IPS DF 6.9 (cell line): Measurements from ENCODE around the gene SCGB1C1.
A peak's percentile ranks its signal among the peaks of the same experiment; 100 is the strongest.
"Not testable (repeated sequence)": the region's sequence is repeated elsewhere in the genome, so short reads cannot be mapped to it uniquely, and the experiment has no call there.

Experiments
- DNase-seq: peaks from one replicate; pipeline ENCODE4 v3.0.0-alpha.2; 2013; ENCODE audit warnings: low read depth, low spot score
- H3K27ac ChIP-seq: one replicate; pipeline ENCODE4 v1.5.1; 2013; ENCODE audit warnings: low read length, control low read depth
- H3K27me3 ChIP-seq: 2 replicates; pipeline ENCODE4 v1.6.1; 2013; ENCODE audit warnings: mild to moderate bottlenecking, low read length; ENCODE audit not compliant: control insufficient read depth, insufficient read depth
- H3K36me3 ChIP-seq: 2 replicates; pipeline ENCODE4 v1.6.1; 2013; ENCODE audit warnings: low read length; ENCODE audit not compliant: control insufficient read depth, insufficient read depth
- H3K4me1 ChIP-seq: 2 replicates; pipeline ENCODE4 v1.6.1; 2013; ENCODE audit warnings: low read length; ENCODE audit not compliant: control insufficient read depth, insufficient read depth
- H3K4me3 ChIP-seq: 2 replicates; pipeline ENCODE4 v1.5.1; 2013; ENCODE audit warnings: mild to moderate bottlenecking, low read length
- H3K9me3 ChIP-seq: 2 replicates; pipeline ENCODE4 v1.6.1; 2013; ENCODE audit warnings: low read length, inconsistent platforms; ENCODE audit not compliant: control insufficient read depth, insufficient read depth
- WGBS: extraction: QIAGEN DNeasy Blood & Tissue Kit; methylation state at CpG from one replicate; pipeline ENCODE4 v1.1.7; 2013; ENCODE audit warnings: mixed read lengths, missing lambda C conversion rate; ENCODE audit not compliant: insufficient read length, insufficient coverage; 5-methylcytosine and 5-hydroxymethylcytosine counted together

The SCGB1C1 gene

DNA sequence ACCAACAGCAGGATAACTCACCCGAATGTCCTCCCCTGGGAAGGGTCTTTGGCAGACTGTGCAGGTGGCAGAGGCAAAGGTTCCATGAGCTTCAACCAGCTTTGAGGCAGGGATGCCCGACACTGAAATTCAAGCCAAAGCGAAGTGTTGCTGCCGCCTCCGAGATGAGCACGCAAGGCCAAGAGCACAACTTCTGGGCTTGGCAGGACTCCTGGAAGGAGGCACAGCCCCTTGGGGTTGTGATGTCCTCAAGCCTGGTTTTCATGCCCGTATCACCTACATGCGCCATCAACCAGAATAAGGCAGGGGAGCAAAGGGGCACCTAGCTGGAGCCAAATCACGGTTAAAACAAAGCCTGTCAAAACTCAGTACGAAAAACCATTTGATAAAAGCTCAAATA, 37.6 kb downstream of the SCGB1C1 start:
- no peaks in the 10 kb centered on the region for H3K36me3 ChIP-seq
- H3K27ac ChIP-seq = no peak overlapping the region
- no peak for DNase-seq
- H3K9me3 ChIP-seq = no peaks in the 10 kb centered on the region
- no CpG with 5 or more reads among the region's 10 CpGs for WGBS
- no peak overlapping the region for H3K4me3 ChIP-seq
- H3K4me1 ChIP-seq = no peaks in the 10 kb centered on the region
- no peaks in the 10 kb centered on the region for H3K27me3 ChIP-seq

DNA sequence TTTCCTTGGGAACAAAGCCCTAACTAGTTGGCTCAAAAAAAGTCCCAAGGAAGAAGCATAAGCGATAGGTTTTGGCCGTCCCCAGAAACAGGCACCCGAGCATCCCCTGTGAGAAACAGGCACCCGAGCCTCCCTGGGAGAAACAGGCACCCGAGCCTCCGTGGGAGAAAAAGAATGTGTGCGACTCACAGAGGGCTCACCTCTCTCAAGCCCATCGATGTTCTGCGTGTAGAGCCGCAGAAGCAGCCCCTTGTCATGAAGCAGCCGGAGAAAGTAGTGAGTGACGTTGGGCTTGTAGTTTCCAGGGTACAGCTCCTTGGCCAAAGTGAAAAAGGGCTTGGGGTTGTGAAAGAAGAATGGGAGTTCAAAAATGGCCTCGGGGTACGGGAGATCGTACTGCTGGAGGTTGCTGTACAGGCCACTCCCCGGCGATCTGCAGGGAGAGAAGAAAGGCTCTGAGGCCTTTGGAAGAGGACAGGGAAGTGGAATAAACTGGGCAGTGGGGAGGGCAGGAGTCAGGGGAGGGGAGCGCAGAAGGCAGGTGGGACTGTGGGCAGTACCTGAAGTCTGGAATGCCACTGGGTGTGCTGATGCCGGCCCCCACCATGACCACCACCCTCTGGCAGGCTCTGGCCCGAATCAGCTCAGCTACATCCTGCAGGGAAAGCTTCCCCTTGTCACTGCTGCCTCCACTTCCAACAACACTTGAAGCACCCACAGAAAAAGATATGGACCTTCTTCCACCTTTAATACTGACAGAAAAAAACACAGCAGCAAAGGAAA, 40.1 kb downstream of the SCGB1C1 start:
- WGBS = no CpG with 5 or more reads among the region's 20 CpGs
- DNase-seq = no peak
- Histone ChIP-seq H3K27me3 (no peaks in the 10 kb centered on the region), H3K27ac (no peak overlapping the region), H3K36me3 (no peaks in the 10 kb centered on the region), H3K4me1 (no peaks in the 10 kb centered on the region), H3K9me3 (no peaks in the 10 kb centered on the region), H3K4me3 (no peak overlapping the region)

DNA sequence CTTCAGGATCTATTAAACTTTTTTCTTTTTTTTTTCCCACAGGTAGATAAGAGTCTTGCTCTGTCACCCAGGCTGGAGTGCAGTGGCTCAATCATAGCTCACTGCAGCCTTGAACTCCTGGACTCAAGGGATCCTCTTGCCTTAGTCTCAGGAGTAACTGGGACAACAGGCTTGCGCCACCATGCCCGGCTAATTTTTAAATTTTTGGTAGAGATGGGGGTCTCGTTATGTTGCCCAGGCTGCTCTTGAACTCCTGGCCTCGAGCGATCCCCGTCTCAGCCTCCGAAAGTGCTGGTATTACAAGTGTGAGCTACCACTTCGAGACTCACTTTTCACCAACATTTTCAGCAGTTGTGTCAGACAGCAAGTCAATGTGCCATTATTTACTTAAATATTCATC, 42.3 kb downstream of the SCGB1C1 start:
- no peaks in the 10 kb centered on the region for H3K36me3 ChIP-seq
- no peak overlapping the region for H3K27ac ChIP-seq
- WGBS = no CpG with 5 or more reads among the region's 8 CpGs
- H3K9me3 ChIP-seq = no peaks in the 10 kb centered on the region
- DNase-seq = no peak
- no peaks in the 10 kb centered on the region for H3K4me1 ChIP-seq
- H3K27me3 ChIP-seq = no peaks in the 10 kb centered on the region
- H3K4me3 ChIP-seq = no peak overlapping the region; the same call in 1 of the 2 replicates

DNA sequence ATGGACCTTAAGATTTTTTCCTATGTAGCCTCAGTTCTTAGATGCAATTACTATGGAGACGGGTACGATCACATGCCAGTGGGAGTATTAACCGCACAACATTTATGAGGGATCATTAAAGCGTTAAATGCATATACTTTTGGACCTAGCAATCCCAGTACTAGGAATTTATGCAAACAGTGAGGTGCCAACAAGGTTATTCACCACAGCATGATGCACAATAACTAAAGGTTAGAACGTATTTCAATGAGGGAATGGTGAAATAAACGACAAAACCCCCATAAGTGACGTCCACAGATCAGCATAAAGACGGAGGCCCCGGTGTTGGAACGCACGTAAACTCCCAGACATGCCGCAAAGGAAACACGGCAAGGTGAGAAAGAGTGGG, 42.7 kb downstream of the SCGB1C1 start:
- Histone ChIP-seq H3K27me3 (no peaks in the 10 kb centered on the region), H3K27ac (no peak overlapping the region), H3K36me3 (no peaks in the 10 kb centered on the region), H3K9me3 (no peaks in the 10 kb centered on the region), H3K4me3 (peak overlapping the region; percentile 60; the same call in 1 of the 2 replicates), H3K4me1 (no peaks in the 10 kb centered on the region)
- DNase-seq = no peak
- WGBS = no CpG with 5 or more reads among the region's 13 CpGs

DNA sequence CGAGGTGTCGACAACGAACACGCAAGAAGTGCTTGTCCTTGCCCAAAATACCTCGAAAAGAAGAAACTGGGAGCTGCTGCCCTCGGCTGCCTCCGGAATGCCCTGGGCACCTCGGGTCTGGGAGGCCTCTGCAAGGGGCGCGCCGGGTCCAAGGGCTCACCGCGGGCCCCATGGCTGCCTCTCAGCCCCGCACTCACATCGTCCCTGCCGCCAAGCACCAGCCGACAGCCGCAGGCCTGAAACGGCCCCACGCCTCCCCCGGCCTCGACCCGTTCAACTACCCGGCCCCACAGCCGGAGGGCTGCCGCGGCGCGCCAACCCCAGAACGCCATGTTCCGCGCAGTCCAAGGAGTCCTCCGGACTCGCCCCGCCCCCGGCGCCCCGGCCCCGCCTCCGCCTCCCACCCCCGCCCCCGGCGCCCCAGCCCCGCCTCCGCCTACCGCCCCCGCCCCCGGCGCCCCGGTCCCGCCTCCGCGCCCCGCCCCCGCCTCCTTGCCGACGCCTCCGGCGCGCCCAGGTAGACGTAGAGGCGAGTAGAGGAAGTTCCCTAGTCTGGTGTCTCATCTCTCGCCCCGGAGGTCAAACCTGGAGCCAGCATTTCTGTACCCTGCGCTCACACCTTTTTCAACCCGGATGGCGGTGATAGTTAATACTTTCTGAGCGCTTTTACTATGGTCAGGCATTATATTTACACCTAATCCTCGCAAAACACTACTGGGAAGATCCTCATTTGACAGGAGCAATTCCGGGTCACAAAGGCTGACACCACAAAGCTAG, 43.3 kb downstream of the SCGB1C1 start, which contains the start of gene SIRT3:
Gene SIRT3, minus strand, starts transcription at position 346 of the 777 bp plus-strand sequence. Its CDS starts 14 bp downstream, at position 332.
- DNase-seq = peak; percentile 41

DNA sequence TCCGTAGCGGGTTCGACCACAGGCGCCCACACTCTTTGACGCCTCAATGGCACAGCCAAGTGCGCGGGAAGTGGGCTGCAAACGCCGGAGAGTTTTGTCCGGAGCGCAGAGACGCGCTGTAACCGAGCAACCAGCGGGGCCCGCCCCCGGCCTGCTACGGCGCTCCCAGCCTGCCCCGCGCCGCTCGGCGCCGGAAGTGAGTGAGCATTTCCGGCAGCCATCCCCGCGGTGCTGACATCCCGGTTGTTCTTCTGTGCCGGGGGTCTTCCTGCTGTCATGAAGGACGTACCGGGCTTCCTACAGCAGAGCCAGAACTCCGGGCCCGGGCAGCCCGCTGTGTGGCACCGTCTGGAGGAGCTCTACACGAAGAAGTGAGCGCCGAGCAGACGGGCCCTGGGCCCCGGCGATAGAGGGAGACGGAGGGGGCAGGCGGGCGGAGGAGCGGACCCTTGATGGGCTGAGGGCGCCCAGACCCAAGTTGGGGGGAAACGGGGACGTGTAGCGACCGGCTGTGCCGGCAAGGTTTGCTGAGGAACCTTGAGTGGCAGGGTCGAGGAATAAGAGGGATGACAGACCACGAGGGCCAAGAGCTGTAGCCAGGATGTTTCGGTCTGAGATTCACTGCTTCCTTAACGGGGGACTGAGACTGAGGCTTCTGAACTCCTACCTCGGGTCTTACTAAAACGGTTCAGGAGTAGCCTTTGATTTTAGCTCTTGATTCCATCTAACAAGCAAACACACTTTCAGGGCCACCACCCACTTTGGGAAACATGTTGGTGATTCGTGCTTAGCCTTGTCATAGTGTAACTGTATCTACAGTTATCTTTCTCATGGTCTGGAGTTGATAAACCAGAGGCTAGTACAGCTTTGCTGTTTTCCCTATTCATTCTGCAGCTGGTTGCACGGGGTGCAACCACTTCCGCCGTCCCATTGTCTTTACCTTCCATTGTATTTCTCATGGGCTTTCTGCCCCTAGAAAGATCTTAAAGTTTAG, 44.2 kb downstream of the SCGB1C1 start, which contains the start of gene PSMD13:
Gene PSMD13, plus strand, starts transcription at position 203 of the 994 bp plus-strand sequence. Its CDS starts 74 bp downstream, at position 277.
- no peaks in the 10 kb centered on the region for H3K4me1 ChIP-seq
- H3K36me3 ChIP-seq = no peaks in the 10 kb centered on the region
- WGBS = no CpG with 5 or more reads among the region's 62 CpGs
- H3K4me3 ChIP-seq = peak within 1 kb of the TSS; percentile 91
- no peaks in the 10 kb centered on the region for H3K27me3 ChIP-seq
- DNase-seq = peak; percentile 54
- H3K27ac ChIP-seq = no peak within 1 kb of the TSS
- no peaks in the 10 kb centered on the region for H3K9me3 ChIP-seq

More for the DNA sequence above, 43.3 kb downstream of the SCGB1C1 start, which contains the start of gene SIRT3:
- Histone ChIP-seq H3K4me3 (peak within 1 kb of the TSS; percentile 91), H3K27me3 (no peaks in the 10 kb centered on the region), H3K27ac (no peak within 1 kb of the TSS), H3K4me1 (no peaks in the 10 kb centered on the region), H3K36me3 (no peaks in the 10 kb centered on the region), H3K9me3 (no peaks in the 10 kb centered on the region)
- WGBS = no CpG with 5 or more reads among the region's 70 CpGs

DNA sequence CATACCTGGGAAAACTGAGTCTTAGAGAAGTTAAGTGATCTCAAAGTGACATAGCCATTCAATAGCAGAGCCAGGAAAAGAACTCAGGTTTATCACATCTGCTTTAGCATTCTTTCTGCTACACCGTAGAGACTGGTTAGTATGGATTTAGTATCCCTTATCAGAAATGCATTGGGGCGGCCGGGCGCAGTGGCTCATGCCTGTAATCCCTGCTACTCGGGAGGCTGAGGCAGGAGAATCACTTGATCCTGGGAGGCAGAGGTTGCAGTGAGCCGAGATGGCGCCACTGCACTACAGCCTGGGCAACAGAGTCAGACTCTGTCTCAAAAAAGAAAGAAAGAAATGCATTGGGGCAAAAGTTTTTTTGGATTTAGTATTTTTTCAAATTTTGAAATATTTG, 45.5 kb downstream of the SCGB1C1 start:
- H3K4me3 ChIP-seq, DNase-seq, H3K27ac ChIP-seq, H3K27me3 ChIP-seq, H3K36me3 ChIP-seq, H3K4me1 ChIP-seq, H3K9me3 ChIP-seq: not testable (repeated sequence)
- no CpG with 5 or more reads among the region's 7 CpGs for WGBS

DNA sequence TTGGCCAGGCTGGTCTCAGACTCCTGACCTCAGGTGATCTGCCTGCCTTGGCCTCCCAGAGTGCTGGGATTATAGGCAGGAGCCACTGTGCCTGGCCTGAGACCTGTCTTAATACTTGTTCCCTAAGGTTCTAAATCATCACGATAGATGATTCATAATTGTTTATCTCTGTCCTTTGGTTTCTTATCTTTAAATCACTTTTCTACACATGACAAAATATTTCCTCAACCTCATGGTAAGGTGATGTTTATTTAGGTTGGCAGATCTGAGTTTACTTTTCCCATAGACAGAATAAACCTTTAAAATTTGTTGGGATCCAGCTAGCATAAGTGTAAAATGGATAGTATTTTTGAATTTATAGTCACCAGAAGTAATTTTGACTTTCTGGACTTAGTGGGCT, 47.4 kb downstream of the SCGB1C1 start:
- Histone ChIP-seq H3K27me3 (no peaks in the 10 kb centered on the region), H3K27ac (no peak overlapping the region), H3K36me3 (peaks cover 6% of the 10 kb centered on the region; the same call in 1 of the 2 replicates), H3K4me1 (no peaks in the 10 kb centered on the region), H3K9me3 (no peaks in the 10 kb centered on the region), H3K4me3 (no peak overlapping the region)
- DNase-seq = no peak
- no CpG with 5 or more reads among the region's 1 CpG for WGBS

DNA sequence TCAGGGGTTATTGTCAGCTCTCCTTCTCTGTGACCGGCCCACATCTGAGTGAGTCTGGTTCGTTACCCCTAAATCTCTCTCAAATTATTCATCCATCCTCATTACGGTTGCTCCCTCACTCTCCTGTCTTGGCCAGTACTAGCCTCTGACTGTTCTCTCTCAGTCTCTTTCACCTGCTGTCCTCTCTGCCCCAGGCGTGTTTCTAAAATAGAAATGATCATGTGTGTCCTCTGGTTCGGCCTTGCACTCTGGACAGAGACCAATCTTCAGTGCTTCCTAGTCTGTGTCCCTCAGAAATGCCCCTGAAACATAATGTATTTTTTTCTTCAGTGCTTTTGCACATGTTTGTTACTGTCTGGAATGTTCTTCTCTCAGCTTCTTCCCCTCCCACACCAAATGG, 48.8 kb downstream of the SCGB1C1 start:
- Histone ChIP-seq H3K4me3 (no peak overlapping the region), H3K4me1 (no peaks in the 10 kb centered on the region), H3K36me3 (peaks cover 13% of the 10 kb centered on the region; the same call in 1 of the 2 replicates), H3K9me3 (no peaks in the 10 kb centered on the region), H3K27ac (no peak overlapping the region), H3K27me3 (no peaks in the 10 kb centered on the region)
- no peak for DNase-seq
- WGBS = no CpG with 5 or more reads among the region's 5 CpGs
